ENCODE data around the gene JPT1. TPM values are rescaled to one million over a fixed set of nuclear protein-coding genes. Genes with fewer than 3 reads are reported as not detected.
A peak's percentile ranks its signal among the peaks of the same experiment; 100 is the strongest.
"Not testable (repeated sequence)": the region's sequence is repeated elsewhere in the genome, so short reads cannot be mapped to it uniquely, and the experiment has no call there.

JPT1 gene
- total RNA-seq, 1 experiment from 2014 or later: 479 TPM

- Mint-ChIP-seq H3K4me3 (ENCODE audit: low read depth, unreplicated experiment) (peak overlapping the region; percentile 63), H3K27ac (ENCODE audit: unreplicated experiment) (peak overlapping the region; percentile 87), H3K36me3 (ENCODE audit: insufficient read depth, unreplicated experiment) (peaks cover 92% of the 10 kb centered on the region), H3K9me3 (ENCODE audit: low read depth, unreplicated experiment) (no peaks in the 10 kb centered on the region), H3K27me3 (ENCODE audit: unreplicated experiment) (no peaks in the 10 kb centered on the region), H3K4me1 (ENCODE audit: low read depth, unreplicated experiment) (peaks cover 34% of the 10 kb centered on the region)
- intact Hi-C loops (cut with micrococcal nuclease; ENCODE audit: unreplicated experiment): no loop called here
- BruUV-seq (replicated peaks): no TSS peak
- no peak for TF ChIP-seq CTCF (IDR thresholded peaks at IDR 0.05; ENCODE audit: unreplicated experiment)
- DNase-seq: no peak
- CTCF ChIA-PET: no interaction called here
Observed at GRCh38 chr17:75146592-75146991, 7.7 kb downstream of the JPT1 start.

GRCh38 chr17:75144816-75145512, 9.3 kb downstream of the JPT1 start:
- Mint-ChIP-seq H3K36me3 (ENCODE audit: insufficient read depth, unreplicated experiment) (peaks cover 92% of the 10 kb centered on the region), H3K4me1 (ENCODE audit: low read depth, unreplicated experiment) (peaks cover 32% of the 10 kb centered on the region), H3K27me3 (ENCODE audit: unreplicated experiment) (no peaks in the 10 kb centered on the region), H3K9me3 (ENCODE audit: low read depth, unreplicated experiment) (no peaks in the 10 kb centered on the region), H3K27ac (ENCODE audit: unreplicated experiment) (no peak overlapping the region), H3K4me3 (ENCODE audit: low read depth, unreplicated experiment) (no peak overlapping the region)
- no peak for DNase-seq
- intact Hi-C loops (cut with micrococcal nuclease; ENCODE audit: unreplicated experiment): no loop called here
- CTCF ChIA-PET: interaction anchor here (0.5 to 1.4 kb wide), 6 partner anchors 21 to 263 kb away, joined by 3 to 5 read pairs (median 4); no protein-coding TSS in a partner anchor
- no peak for TF ChIP-seq CTCF (IDR thresholded peaks at IDR 0.05; ENCODE audit: unreplicated experiment)
- BruUV-seq (replicated peaks): no TSS peak

- no peak for TF ChIP-seq CTCF (IDR thresholded peaks at IDR 0.05; ENCODE audit: unreplicated experiment)
- intact Hi-C loops (cut with micrococcal nuclease; ENCODE audit: unreplicated experiment): no loop called here
- no peaks in the 10 kb centered on the region for H3K27me3 Mint-ChIP-seq (ENCODE audit: unreplicated experiment)
- peaks cover 9% of the 10 kb centered on the region for H3K4me1 Mint-ChIP-seq (ENCODE audit: low read depth, unreplicated experiment)
- no peaks in the 10 kb centered on the region for H3K9me3 Mint-ChIP-seq (ENCODE audit: low read depth, unreplicated experiment)
- H3K27ac Mint-ChIP-seq (ENCODE audit: unreplicated experiment): peak overlapping the region; percentile 50
- peaks cover 92% of the 10 kb centered on the region for H3K36me3 Mint-ChIP-seq (ENCODE audit: insufficient read depth, unreplicated experiment)
- no peak overlapping the region for H3K4me3 Mint-ChIP-seq (ENCODE audit: low read depth, unreplicated experiment)
- DNase-seq: no peak
- BruUV-seq (replicated peaks): no TSS peak
- CTCF ChIA-PET: interaction anchor here (0.5 kb wide), 1 partner anchor 208 kb away, joined by 3 read pairs; no protein-coding TSS in a partner anchor
Observed at GRCh38 chr17:75142236-75142971, 11.9 kb downstream of the JPT1 start.

- CTCF ChIA-PET: interaction anchor here (0.6 kb wide), 1 partner anchor 1215 kb away, joined by 3 read pairs; the partner anchor contains the start of gene PRPSAP1
- DNase-seq: no peak
- Mint-ChIP-seq H3K4me3 (ENCODE audit: low read depth, unreplicated experiment) (no peak overlapping the region), H3K27ac (ENCODE audit: unreplicated experiment) (no peak overlapping the region), H3K27me3 (ENCODE audit: unreplicated experiment) (no peaks in the 10 kb centered on the region), H3K4me1 (ENCODE audit: low read depth, unreplicated experiment) (no peaks in the 10 kb centered on the region), H3K36me3 (ENCODE audit: insufficient read depth, unreplicated experiment) (peaks cover 91% of the 10 kb centered on the region), H3K9me3 (ENCODE audit: low read depth, unreplicated experiment) (no peaks in the 10 kb centered on the region)
- intact Hi-C loops (cut with micrococcal nuclease; ENCODE audit: unreplicated experiment): no loop called here
- no TSS peak for BruUV-seq (replicated peaks)
- TF ChIP-seq CTCF (IDR thresholded peaks at IDR 0.05; ENCODE audit: unreplicated experiment): no peak
Observed at GRCh38 chr17:75138519-75138918, 15.8 kb downstream of the JPT1 start.

- H3K27me3 Mint-ChIP-seq (ENCODE audit: unreplicated experiment); H3K9me3 Mint-ChIP-seq (ENCODE audit: low read depth, unreplicated experiment); H3K4me1 Mint-ChIP-seq (ENCODE audit: low read depth, unreplicated experiment); CTCF ChIA-PET; H3K4me3 Mint-ChIP-seq (ENCODE audit: low read depth, unreplicated experiment); DNase-seq; intact Hi-C loops (cut with micrococcal nuclease; ENCODE audit: unreplicated experiment); H3K27ac Mint-ChIP-seq (ENCODE audit: unreplicated experiment); BruUV-seq (replicated peaks): not testable (repeated sequence)
- H3K36me3 Mint-ChIP-seq (ENCODE audit: insufficient read depth, unreplicated experiment): peaks cover 93% of the 10 kb centered on the region
Observed at GRCh38 chr17:75137762-75138161, 16.6 kb downstream of the JPT1 start.
